OCI-LY3 (cell line): ENCODE results near the gene UBE3B.

Experiments used
- CTCF ChIP-seq: fragments of 200-600, 300-600 bp; sonication (generic); IDR thresholded peaks from 2 replicates; pipeline ENCODE4 v1.5.1; 2014; ENCODE audit warnings: antibody characterized with exemption, low read length, low read depth
- EZH2phosphoT487 ChIP-seq: fragments of 200-600 bp; shearing (Covaris generic); IDR thresholded peaks from 2 replicates; pipeline ENCODE4 v1.6.1; 2018; ENCODE audit warnings: antibody characterized with exemption, mixed run types, low read depth

DNA sequence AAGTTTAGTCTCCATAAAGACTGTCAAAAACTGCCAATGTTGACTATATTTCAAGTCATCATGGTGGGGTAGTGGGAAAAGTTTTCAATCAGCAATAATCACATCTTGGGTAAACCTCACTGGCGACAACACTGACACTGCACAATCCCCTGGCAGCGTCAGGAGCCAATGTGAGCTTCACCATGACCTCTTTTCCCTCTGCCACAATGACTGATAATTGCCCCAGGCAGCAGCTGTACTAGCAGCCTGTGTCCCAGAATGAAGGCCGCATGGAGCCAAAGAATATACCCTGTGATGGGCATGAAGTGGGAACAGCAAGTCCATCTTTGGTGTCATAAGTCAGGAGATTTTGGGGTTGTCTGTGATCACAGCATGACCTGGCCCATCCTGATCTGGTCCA lies 90.5 kb downstream of the UBE3B start:
- TF ChIP-seq CTCF (no peak), EZH2phosphoT487 (no peak)
